HepG2 (cell line): ENCODE results near the gene SPTBN4. TPM values are rescaled to one million over a fixed set of nuclear protein-coding genes. Genes with fewer than 3 reads are reported as not detected.

Experiments
- ARID2 ChIP-seq: sonication (generic); formaldehyde crosslinking; IDR thresholded peaks from 2 replicates; pipeline ENCODE4 v1.8.1; 2022; ENCODE audit warnings: mild to moderate bottlenecking, missing genetic modification reagents, borderline replicate concordance
- ATF1 ChIP-seq: IDR thresholded peaks from 2 replicates; pipeline ENCODE4 v1.6.1; 2016; ENCODE audit warnings: mild to moderate bottlenecking, control low read depth
- EZH2 ChIP-seq: conservative IDR thresholded peaks from 2 replicates; pipeline ENCODE4 v1.6.1; 2012; ENCODE audit warnings: mild to moderate bottlenecking, low read depth, low read length, moderate library complexity
- HINFP ChIP-seq: sonication (generic); formaldehyde crosslinking; IDR thresholded peaks from 2 replicates; pipeline ENCODE4 v1.4.0; 2020; ENCODE audit warnings: low read depth, mild to moderate bottlenecking, missing genetic modification reagents
- HMGA1 ChIP-seq: sonication (generic); formaldehyde crosslinking; conservative IDR thresholded peaks from 2 replicates; pipeline ENCODE4 v1.4.0; 2020; ENCODE audit warnings: missing genetic modification reagents
- LRRFIP1 ChIP-seq: sonication (generic); formaldehyde crosslinking; conservative IDR thresholded peaks from 2 replicates; pipeline ENCODE4 v1.4.0; 2020; ENCODE audit warnings: missing genetic modification reagents
- MYC ChIP-seq: sonication (generic); formaldehyde crosslinking; IDR thresholded peaks from 2 replicates; pipeline ENCODE4 v1.9.0; 2021; ENCODE audit warnings: missing genetic modification reagents, borderline replicate concordance
- NFE2L2 ChIP-seq: fragments of 150-350 bp; IDR thresholded peaks from 2 replicates; pipeline ENCODE4 v1.6.1; 2014; ENCODE audit warnings: low read length
- NFYC ChIP-seq: IDR thresholded peaks from 2 replicates; pipeline ENCODE4 v1.6.1; 2016; ENCODE audit warnings: missing genetic modification reagents, missing compliant biosample characterization
- PHF8 ChIP-seq: sonication (generic); formaldehyde crosslinking; IDR thresholded peaks from 2 replicates; pipeline ENCODE4 v1.5.0; 2020; ENCODE audit warnings: missing genetic modification reagents
- TEAD3 ChIP-seq: optimal IDR thresholded peaks from 2 replicates; pipeline ENCODE3; 2016; ENCODE audit warnings: borderline replicate concordance
- ZC3H4 ChIP-seq: sonication (generic); formaldehyde crosslinking; IDR thresholded peaks from 2 replicates; pipeline ENCODE4 v1.4.0; 2020; ENCODE audit warnings: missing genetic modification reagents, borderline replicate concordance
- ZNF207 ChIP-seq: fragments of 450-650 bp; IDR thresholded peaks from 2 replicates; pipeline ENCODE4 v1.6.1; 2016; ENCODE audit warnings: antibody characterized with exemption, borderline replicate concordance
- ZNF343 ChIP-seq: sonication (generic); formaldehyde crosslinking; IDR thresholded peaks from 2 replicates; pipeline ENCODE4 v1.4.0; 2020; ENCODE audit warnings: mild to moderate bottlenecking, missing genetic modification reagents
- ZNF660 ChIP-seq: sonication (generic); formaldehyde crosslinking; IDR thresholded peaks from 2 replicates; pipeline ENCODE4 v1.5.1; 2020; ENCODE audit warnings: mild to moderate bottlenecking, low read depth, missing genetic modification reagents, borderline replicate concordance
- polyA plus RNA-seq, 8 experiments: library from polyadenylated mRNA; depleted of rRNA in 3 of 8; stranded (reverse) in 7 of 8; unstranded in 1 of 8; fragments of >200 nt; fragmentation: Illumina TruSeq in 4 of 8; extraction: Trizol in 4 of 8; gene quantifications; 2 replicates each; pipeline versions ENCODE4 v1.2.1 to v1.2.3, GENCODE V29; 2011 to 2016; ENCODE audit warnings: low read depth in 4 of 8, missing spikeins in 1 of 8, mixed read lengths in 1 of 8; ENCODE audit not compliant: insufficient read depth in 1 of 8
- total RNA-seq, 5 experiments: library from RNA; depleted of rRNA; stranded (reverse); fragments of >200 nt; fragmentation: Illumina TruSeq; extraction: Trizol; gene quantifications; 2 replicates each; pipeline ENCODE4 v1.2.3, GENCODE V29; 2016; ENCODE audit warnings: low read depth in 1 of 5
- TF ChIP-seq, protein P1 (sequence below): sonication (generic); formaldehyde crosslinking; IDR thresholded peaks from 2 replicates; pipeline ENCODE4 v1.5.1; 2020; ENCODE audit warnings: mild to moderate bottlenecking, missing genetic modification reagents, moderate library complexity
- TF ChIP-seq, protein P2 (sequence below): sonication (generic); formaldehyde crosslinking; IDR thresholded peaks from 2 replicates; pipeline ENCODE4 v1.4.0; 2020; ENCODE audit warnings: missing genetic modification reagents, borderline replicate concordance

SPTBN4 gene
- total and polyA plus RNA-seq, 2 of the 13 experiments (the other 11 are each of a cell fraction or from before 2014, with no cell fraction given), result 0.11 TPM

- TF ChIP-seq EZH2 (no peak), NFYC (CRISPR knock-in tag) (no peak), ZNF343 (CRISPR knock-in tag) (no peak), ZNF207 (no peak), HMGA1 (CRISPR knock-in tag) (no peak), PHF8 (peak; percentile 88), ZNF660 (CRISPR knock-in tag) (no peak), NFE2L2 (no peak), MYC (CRISPR knock-in tag) (peak; percentile 88), ZC3H4 (CRISPR knock-in tag) (no peak), ARID2 (CRISPR knock-in tag) (peak; percentile 63; the same call in 1 of the 2 replicates), HINFP (CRISPR knock-in tag) (no peak), LRRFIP1 (CRISPR knock-in tag) (no peak), ATF1 (CRISPR knock-in tag) (no peak), TEAD3 (CRISPR knock-in tag) (peak; percentile 99)
- TF ChIP-seq, protein P1, sequence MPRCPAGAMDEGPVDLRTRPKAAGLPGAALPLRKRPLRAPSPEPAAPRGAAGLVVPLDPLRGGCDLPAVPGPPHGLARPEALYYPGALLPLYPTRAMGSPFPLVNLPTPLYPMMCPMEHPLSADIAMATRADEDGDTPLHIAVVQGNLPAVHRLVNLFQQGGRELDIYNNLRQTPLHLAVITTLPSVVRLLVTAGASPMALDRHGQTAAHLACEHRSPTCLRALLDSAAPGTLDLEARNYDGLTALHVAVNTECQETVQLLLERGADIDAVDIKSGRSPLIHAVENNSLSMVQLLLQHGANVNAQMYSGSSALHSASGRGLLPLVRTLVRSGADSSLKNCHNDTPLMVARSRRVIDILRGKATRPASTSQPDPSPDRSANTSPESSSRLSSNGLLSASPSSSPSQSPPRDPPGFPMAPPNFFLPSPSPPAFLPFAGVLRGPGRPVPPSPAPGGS (CRISPR knock-in tag), result peak; percentile 83
- TF ChIP-seq, protein P2, sequence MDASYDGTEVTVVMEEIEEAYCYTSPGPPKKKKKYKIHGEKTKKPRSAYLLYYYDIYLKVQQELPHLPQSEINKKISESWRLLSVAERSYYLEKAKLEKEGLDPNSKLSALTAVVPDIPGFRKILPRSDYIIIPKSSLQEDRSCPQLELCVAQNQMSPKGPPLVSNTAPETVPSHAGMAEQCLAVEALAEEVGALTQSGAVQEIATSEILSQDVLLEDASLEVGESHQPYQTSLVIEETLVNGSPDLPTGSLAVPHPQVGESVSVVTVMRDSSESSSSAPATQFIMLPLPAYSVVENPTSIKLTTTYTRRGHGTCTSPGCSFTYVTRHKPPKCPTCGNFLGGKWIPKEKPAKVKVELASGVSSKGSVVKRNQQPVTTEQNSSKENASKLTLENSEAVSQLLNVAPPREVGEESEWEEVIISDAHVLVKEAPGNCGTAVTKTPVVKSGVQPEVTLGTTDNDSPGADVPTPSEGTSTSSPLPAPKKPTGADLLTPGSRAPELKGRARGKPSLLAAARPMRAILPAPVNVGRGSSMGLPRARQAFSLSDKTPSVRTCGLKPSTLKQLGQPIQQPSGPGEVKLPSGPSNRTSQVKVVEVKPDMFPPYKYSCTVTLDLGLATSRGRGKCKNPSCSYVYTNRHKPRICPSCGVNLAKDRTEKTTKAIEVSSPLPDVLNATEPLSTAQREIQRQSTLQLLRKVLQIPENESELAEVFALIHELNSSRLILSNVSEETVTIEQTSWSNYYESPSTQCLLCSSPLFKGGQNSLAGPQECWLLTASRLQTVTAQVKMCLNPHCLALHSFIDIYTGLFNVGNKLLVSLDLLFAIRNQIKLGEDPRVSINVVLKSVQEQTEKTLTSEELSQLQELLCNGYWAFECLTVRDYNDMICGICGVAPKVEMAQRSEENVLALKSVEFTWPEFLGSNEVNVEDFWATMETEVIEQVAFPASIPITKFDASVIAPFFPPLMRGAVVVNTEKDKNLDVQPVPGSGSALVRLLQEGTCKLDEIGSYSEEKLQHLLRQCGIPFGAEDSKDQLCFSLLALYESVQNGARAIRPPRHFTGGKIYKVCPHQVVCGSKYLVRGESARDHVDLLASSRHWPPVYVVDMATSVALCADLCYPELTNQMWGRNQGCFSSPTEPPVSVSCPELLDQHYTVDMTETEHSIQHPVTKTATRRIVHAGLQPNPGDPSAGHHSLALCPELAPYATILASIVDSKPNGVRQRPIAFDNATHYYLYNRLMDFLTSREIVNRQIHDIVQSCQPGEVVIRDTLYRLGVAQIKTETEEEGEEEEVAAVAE, result no peak
Measured at GRCh38 chr19:40420766-40421765, 45.7 kb upstream of the SPTBN4 start (continued).
